Ecto neural progenitor cell (in vitro differentiated cells): ENCODE data around the gene MTREX.

Experiments used
- DNase-seq: peaks from one replicate; pipeline ENCODE4 v3.0.0-alpha.2; 2018; ENCODE audit warnings: low spot score

The MTREX gene

GRCh38 chr5:55324815-55325418, 17.1 kb downstream of the MTREX start:
- no peak for DNase-seq

DNA sequence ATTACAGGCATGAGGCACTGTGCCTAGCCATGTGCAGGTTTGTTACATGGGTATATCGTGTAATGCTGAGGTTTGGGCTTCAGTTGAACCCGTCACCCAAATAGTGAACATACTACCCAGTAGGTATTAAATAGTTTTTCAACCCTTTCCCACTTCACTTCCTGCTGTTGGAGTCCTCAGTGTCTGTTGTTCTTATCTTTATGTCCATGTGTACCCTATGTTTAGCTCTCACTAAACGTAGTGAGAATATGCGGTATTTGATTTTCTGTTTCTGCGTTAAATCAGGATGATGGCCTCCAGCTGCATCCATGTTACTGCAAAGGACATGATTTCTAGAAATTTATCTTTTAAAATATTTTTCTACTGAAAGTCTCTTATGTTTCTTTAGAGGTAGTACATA, 17.8 kb downstream of the MTREX start:
- DNase-seq, result no peak

DNA sequence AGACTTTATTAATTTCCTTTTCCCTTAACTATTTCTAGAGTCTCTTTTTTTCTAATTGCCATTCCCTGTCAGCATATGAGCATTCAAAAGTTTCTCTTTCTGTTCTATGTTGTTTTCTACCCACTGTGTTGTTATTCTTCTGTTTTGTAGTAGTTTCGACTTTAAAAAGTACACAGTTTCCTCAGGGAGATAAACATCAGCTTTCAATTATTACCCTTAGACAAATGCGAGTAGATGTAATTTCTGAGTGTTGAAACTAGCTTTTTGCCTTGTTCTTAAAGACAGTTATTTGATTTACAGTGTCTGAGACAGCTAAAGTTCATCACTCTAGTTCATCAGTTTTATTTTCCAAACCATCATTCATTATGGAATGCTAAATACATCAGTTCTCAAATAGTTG, 19.5 kb downstream of the MTREX start:
- no peak for DNase-seq

DNA sequence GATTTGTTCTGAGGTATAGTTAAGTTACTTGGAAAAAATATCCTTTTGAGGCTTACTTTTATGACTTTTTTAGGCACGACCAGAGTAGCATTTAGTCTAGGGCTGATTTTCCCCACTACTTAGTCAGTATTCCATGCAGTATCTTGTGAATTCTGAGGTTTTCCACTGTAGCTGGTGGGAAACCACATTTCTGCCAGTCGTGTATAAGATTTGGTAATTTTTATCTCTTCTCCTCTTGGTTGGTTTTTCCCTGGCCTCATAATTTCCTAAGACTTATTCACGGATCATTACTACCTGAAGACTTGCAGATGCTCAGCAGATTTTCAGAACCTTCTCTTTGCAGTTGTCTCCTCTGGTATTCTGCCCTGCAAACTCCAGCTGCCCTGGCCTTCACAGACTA, 23.5 kb downstream of the MTREX start:
- DNase-seq, result no peak

DNA sequence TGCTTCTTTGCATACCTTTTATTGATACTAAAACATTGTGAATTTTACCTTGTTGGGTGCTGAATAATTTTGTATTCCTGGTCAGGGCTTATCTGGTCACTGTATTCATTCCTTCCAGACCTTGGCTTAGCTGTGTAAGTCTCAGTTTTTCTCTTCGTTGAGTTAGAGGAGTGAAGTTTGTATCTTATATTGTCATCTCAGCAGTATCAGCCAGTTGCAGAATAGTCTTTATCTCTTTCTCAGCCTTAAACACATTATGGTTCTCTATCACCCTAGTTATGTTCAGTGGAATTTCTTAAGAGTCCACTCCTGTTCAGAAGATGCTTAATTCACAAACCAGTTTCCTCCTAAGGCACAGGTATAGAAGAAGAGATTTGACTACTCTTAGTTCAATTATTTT, 25.2 kb downstream of the MTREX start:
- DNase-seq, result no peak

DNA sequence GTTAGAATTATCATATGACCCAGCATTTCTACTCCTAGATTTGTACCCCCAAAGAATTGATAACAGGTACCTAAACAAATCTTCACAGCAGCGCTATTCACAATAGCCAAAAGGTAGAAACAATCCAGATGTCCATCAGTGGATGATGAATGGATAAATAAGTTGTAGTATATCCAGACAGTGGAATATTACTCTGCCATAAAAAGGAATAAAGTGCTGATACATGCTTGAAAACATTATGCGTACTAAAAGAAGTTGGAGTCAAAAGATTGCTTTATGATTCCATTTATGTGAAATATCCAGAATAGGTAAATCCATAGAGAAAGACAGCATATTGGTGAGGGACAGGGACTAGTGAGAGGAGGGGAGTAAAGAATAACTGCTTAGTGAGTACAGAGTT, 26.0 kb downstream of the MTREX start:
- DNase-seq, result no peak

DNA sequence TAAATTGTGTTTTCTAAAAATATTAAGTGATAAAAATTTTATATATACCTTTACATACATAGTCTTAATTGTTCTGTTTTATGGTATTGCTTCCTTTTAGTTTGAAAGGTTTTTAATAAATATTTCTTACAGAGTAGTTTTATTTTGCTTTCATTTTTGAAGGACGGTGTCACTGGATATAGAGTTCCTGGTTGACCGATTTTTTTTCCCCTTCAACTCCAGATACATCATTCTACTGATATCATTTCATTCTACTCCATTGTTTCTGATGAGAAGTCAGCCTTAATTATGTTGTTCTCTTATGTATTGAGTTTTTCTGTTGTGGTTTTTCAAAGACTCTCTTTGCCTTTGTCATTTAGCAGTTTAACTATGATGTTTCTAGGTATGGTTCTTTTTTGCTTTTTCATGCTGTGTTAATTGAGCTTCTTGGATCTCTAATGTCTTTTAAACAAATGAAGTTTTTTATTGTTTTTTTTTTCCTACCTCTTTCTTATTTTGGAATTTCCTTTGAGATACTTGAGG, 30.4 kb downstream of the MTREX start:
- DNase-seq, result no peak

DNA sequence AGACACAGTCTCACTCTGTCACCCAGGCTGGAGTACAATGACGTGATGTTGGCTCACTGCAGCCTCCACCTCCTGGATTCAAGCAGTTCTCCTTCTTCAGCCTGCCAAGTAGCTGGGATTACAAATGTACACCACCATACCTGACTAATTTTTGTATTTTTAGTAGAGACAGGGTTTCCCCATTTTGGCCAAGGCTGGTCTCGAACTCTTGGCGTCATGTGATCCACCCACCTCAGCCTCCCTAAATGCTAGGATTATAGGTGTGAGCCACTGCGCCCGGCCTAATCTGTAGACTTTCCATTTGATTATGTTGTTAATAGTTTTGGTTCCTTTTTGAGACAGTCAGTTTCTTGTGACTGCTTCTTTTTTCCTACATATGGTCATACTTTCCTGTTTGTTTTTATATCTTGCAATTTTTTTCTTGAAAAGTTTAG, 31.0 kb downstream of the MTREX start:
- no peak for DNase-seq

DNA sequence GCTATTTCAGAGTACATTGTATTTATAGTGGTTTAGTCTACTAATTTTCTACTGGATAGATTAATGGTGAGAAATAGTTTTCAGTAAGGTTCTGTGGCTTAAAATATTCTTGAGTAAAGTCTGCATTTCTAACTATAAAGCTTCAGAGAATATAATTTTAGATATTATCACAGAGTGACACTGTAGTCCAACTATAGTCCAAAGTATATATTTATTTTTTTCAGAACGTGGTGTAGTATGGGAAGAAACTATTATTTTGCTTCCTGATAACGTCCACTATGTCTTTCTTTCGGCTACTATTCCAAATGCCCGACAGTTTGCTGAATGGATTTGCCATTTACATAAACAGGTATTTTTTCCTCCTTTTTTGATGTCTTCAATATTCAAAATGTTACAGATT, 35.3 kb downstream of the MTREX start:
- DNase-seq, result no peak

- no peak for DNase-seq
Measured at GRCh38 chr5:55343609-55344008, 35.8 kb downstream of the MTREX start.

- no peak for DNase-seq
Measured at GRCh38 chr5:55344392-55344992, 36.7 kb downstream of the MTREX start.

DNA sequence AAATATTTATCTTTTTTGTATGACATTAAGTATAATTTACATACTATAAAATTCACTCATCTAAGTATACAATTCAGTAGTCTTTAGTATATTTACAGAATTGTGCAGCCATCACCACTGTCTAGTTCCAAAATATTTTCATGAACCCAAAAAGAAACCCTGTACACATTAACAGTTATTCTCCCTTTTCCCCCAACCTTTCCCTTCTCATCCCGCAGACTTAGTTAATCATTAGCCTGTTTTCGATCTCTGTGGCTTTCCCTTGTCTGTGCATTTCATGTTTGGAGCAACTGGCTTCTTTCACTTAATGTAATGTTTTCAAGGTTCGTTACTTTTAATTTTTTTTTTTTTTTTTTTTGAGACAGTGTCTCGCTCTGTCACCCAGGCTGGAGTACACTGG, 37.5 kb downstream of the MTREX start:
- no peak for DNase-seq

GRCh38 chr5:55347786-55348185, 40.0 kb downstream of the MTREX start:
- DNase-seq, result no peak

GRCh38 chr5:55350754-55351153, 43.0 kb downstream of the MTREX start:
- DNase-seq, result no peak

GRCh38 chr5:55356896-55357295, 49.1 kb downstream of the MTREX start:
- no peak for DNase-seq

DNA sequence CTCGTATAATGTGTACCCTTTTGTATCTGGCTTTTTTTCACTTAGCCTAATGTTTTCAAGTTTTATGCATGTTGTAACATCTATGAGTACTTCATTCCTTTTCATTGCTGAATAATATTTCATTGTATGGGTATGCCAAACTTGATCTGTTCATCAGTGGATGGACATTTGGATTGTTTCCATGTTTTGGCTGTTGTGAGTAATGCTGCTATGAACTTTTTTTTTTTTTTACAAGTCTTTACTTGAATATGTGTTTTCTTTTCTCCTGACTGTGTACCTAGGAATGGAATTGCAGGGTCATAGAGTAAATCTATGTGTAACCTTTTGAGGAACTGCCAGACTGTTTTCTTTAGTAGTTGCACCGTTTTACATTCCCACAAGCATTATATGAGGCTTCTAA, 52.4 kb downstream of the MTREX start:
- no peak for DNase-seq

DNA sequence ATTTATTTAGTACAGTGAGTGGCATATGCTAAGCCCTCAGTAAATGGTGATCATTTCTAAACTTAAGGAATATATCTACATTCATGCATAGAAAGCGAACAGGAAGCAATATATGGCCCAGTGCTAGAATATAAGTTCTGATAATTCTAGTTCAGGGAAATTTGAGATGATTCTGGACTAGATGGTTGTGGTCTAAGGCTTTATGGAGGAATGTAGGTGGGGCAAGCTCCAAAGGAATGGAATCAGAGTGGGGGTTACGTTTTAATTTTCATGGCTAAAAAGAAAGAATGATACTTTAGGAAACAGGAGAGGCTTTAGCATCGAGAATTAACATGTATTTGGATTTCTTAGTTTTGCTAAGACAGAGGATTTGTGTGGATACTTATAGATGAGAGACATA, 56.1 kb downstream of the MTREX start:
- no peak for DNase-seq

- DNase-seq, result no peak
Measured at GRCh38 chr5:55364537-55365055, 56.8 kb downstream of the MTREX start.

- no peak for DNase-seq
Measured at GRCh38 chr5:55370291-55370925, 62.6 kb downstream of the MTREX start.

DNA sequence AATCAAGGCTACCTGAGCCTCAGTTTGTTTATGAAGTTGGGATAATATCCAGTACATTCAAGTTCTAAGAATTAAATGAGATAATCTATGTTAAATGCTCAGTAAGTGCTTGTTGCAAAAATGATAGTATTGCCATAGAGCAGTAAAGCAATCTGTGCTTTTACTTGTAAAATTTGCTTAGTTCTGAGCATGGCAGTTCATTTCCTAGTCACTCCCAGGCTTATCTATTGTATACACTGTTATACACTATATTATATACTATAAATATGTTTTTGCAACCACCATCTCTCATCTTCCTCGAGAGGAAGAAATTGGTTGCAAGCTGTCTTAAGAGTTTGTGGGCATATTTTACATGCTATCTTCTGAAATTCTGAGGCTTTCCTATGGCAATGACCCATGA, 63.4 kb downstream of the MTREX start:
- no peak for DNase-seq

GRCh38 chr5:55372130-55372925, 64.5 kb downstream of the MTREX start:
- DNase-seq, result no peak

- no peak for DNase-seq
Measured at GRCh38 chr5:55377810-55378209, 70.0 kb downstream of the MTREX start.

- no peak for DNase-seq
Measured at GRCh38 chr5:55383254-55383653, 75.5 kb downstream of the MTREX start.
